ENCODE results near the gene MYL7. TPM values are rescaled to one million over a fixed set of nuclear protein-coding genes. Genes with fewer than 3 reads are reported as not detected.

The MYL7 gene
- total and polyA plus RNA-seq, 9 of the 15 experiments (the other 6 are each of a cell fraction or from before 2014, with no cell fraction given): not detected

GRCh38 chr7:44147026-44147991 lies 6.2 kb upstream of the MYL7 start (continued):
- peak; percentile 49 to 52 for TF ChIP-seq E2F6 (IDR thresholded peaks at IDR 0.05; ENCODE audit: borderline replicate concordance in 1 of 2, extremely low read depth in 1 of 2, insufficient read depth in 1 of 2, insufficient read length in 1 of 2, low read depth in 1 of 2, low read length in 1 of 2, poor library complexity in 1 of 2, severe bottlenecking in 1 of 2)
- TF ChIP-seq E2F8 (IDR thresholded peaks at IDR 0.05; ENCODE audit: low read depth, partially characterized antibody): no peak
- TF ChIP-seq GABPB1 (CRISPR knock-in tag; IDR thresholded peaks at IDR 0.05): 0 out of 2 replicates have a peak, but pooled peaks have one; percentile 37
- TF ChIP-seq MGA (IDR thresholded peaks at IDR 0.05): peak; percentile 73
